Islet of Langerhans (tissue), 1 donor: ENCODE measurements around the gene SV2C.
"Not testable (repeated sequence)": the region's sequence is repeated elsewhere in the genome, so short reads cannot be mapped to it uniquely, and the experiment has no call there.

Source experiments
- FAIRE-seq: peaks from one replicate; lab custom pipeline; 2011; peaks lifted over from hg19 to GRCh38; lab: Jason Lieb, UNC

SV2C gene

DNA sequence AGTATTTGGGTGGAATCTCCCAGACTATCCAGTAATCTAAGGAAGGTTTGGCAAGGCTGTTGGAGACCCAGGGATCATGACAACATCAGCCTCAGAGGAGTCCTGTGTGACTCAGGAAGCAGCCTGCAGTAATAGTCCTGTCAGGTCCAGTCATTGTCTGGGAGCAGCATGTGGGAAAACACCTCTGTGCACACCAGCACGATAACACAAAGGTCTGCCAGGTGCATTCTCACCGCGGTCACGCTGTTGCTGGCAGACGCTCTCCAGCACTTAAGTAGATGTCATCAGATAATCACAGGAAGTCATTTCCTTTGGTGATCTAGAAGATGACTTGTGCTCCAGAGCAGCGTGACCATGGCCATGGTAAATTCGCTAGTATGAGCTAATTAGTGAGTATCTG is 220.7 kb downstream of the SV2C start:
- no peak for FAIRE-seq

DNA sequence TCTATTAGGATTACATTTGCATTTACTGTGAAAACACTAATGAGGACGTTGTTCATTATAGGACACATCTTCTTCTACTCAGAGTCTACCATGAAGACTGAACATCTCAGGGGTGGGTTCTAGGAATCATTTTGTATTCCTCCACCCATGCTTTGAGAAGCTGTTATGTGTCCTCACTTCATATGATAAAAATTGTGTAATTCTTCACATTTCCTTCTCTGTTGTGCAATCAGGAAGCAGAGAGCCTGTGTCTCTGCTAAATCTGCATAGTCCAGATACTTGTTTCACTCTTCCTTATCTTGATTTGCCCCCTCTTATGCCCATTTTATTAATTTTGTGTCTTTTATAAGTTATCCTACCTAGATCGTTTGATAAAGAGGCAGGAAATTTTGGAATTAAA is 222.1 kb downstream of the SV2C start:
- FAIRE-seq: no peak

DNA sequence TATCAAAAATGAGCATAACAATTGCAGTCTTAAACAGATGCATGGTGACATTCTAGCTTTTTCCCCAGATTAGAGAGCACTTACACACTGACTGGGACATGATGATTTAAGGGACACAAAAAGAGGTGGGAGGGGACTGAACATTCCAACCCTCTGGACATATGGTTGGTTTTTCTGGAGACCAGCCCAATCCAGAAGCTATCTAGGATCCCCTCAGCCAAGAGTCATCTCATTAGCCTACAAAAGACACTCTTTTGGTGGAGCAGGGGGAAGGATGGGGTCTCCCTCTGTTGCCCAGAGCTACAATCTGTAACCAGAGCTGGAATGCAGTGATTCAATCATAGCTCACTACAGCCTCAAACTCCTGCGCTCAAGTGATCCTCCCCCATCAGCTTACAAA is 222.6 kb downstream of the SV2C start:
- FAIRE-seq: no peak

DNA sequence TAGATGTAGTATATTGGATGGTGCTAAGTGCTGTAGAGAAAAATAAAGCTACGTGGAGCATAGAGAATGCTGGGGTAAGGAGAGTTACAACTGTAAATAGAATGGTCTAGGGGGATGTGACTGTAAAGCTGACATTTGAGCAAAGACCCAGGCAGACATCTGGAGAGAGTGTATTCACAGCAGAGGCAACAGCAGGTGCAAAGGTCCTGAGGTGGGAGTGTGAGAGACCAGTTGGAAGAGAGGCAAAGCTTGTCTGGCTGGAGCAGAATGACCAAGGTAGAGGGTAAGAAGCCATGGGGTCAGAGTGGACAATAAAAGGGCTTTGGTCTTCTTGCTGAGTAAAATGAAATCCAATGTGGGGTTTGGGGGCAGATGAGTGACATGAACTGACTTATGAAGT is 227.0 kb downstream of the SV2C start:
- FAIRE-seq: no peak

DNA sequence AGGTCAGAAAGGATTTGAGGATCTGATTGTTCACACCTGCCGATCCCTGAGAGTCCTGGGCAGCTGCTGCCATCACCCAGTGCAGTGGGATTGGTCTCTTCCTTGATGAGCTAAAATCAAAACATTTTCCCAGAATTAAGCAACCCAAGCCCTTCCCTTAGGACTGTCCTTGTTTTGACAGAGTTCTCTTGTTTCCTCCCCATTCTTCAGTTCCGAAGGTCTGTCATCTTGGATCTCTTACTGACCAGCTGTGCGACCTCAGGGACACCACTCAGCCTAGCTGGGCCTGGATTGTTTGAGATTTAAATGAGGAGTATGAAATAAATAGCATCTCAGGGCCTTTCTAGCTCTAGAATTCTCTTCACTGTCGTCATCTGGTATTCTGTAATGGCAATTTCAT is 229.6 kb downstream of the SV2C start:
- no peak for FAIRE-seq

DNA sequence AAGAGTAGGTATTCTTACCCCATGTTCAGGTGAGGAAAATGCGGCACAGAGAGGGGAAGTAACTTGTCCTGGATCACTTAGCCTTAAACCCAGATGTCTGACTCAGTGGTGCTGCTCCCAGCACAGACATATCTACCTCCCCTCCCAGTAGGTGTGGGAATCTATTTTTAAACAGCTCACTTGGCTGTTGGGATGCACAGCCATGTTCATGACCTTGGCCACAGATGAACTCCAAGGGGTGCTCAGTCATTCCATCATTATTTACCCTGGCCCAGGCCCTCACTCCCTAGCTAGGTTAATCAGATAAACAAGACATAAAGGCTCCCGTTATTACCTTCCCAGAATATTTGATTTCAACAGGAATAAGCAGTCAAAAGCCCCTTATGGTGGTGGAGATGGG is 231.5 kb downstream of the SV2C start:
- no peak for FAIRE-seq

DNA sequence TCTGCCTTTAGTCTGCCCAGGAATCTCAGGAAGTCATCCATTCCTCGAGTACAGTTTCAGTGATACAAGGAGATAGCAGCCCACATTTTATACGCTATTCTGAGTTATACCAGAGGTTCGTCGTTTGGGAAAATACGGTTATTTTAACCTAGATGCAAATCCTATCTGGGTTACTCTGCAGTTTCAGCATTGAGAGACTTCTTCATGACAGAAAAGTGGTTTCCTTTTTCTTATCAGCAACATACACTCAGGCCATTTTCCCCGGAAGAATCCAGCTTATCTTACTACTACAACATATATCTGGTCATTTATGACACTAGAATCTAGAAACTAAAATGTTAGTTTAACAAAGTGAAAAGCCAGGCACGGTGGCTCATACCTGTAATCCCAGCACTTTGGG is 236.5 kb downstream of the SV2C start:
- FAIRE-seq: no peak

DNA sequence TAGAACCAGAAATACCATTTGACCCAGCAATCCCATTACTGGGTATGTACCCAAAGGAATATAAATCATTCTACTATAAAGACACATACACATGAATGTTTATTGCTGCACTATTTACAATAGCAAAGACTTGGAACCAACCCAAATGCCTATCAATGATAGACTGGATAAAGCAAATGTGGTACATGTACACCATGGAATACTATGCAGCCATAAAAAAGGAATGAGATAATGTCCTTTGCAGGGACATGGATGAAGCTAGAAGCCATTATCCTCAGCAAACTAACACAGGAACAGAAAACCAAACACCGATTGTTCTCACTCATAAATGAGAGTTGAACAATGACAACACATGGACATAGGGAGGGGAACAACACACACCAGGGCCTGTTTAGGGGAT is 240.3 kb downstream of the SV2C start:
- FAIRE-seq: not testable (repeated sequence)

DNA sequence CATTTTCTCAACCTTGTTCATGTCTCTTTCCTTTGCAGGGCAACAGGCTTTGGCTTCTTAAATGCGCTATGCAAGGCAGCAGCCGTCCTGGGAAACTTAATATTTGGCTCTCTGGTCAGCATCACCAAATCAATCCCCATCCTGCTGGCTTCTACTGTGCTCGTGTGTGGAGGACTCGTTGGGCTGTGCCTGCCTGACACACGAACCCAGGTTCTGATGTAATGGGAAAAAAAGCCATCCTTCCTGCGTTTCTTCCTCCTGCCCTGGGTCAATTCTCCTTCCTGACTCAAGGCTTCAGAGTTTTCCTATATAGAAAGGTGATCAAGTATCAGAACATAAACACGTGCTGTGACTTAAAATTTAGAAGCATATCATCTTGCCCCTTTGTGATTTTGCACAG is 242.1 kb downstream of the SV2C start:
- no peak for FAIRE-seq

DNA sequence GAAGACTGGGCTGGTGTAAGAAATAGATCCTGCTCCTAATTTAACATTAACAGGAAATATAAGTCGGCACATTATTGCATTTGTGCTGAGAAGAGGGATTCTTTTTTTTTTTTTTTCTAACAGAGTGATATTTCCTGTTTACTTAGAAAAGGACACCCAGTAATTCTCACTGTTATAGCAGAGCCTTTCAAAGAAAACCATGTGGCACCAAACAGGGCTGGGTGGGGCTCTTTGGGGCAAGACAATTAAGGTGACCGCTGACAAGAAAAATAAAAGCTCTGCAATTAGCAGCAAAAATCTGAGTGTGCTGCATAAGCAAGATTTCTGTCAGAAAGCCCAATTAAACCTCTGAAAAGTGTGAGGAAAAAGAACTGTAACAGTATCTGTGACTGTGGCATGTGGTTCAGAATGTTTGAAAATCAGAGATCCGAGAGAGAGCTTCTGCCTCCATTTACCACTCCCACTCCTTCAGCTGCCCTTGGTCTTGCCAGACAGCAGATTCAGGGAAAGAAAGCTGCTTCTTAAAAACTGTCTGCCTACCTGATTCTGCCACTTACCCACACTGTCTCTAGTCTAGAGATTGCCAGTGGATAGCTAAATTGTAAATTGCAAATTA is 242.8 kb downstream of the SV2C start:
- no peak for FAIRE-seq

DNA sequence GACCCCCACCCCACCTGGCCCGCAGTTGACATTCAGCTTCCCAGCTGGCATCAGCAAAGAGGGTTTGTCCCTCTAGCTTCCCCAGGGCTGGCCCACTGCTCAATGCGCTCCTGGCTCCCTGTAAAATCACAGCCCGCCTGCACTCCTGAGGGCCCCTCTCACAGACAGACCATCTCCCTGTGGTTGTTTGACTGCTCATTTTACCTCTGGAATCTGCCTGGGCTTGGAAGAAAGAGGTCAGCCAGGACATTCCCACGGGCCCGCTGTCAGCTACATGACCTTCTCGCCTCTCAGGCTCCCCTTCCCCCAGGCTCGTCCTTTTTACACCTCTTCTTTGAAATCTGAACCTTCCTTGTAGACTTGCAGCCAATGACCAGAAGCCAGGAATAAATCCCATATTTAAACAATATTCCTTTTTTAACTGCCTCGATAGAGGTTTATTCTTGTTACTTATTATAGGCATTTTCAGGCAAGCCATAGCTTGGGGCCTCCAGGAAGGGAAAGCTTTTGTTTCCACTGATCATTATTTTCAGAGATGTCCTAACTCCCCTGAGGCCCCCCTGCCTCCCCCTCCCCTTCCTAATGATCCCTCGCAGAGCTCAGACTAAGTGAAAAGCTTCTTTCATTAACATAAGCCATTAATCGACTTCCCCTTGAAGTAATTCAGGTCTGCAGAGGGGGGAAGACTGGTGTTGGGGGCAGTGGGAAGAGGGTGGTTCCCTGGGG is 243.6 kb downstream of the SV2C start:
- no peak for FAIRE-seq

DNA sequence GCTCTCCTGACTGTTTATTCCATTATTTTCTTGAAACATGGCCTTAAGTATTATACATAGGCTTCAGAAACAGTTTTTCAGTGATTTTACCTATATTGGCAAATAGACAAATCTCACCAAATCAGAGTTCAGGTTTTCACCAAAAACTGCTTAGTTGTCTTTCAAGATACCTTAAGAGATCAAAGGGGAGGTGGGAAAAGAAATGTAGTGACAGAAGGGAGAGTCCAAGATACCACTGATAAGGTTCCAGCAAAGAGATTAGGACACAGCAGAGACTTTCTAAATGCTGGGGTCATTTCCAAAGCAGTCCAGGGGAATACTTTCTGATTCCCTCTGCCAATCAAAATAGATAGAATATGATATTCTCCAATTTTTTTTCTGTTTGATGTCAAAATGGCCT is 246.2 kb downstream of the SV2C start:
- FAIRE-seq: no peak

DNA sequence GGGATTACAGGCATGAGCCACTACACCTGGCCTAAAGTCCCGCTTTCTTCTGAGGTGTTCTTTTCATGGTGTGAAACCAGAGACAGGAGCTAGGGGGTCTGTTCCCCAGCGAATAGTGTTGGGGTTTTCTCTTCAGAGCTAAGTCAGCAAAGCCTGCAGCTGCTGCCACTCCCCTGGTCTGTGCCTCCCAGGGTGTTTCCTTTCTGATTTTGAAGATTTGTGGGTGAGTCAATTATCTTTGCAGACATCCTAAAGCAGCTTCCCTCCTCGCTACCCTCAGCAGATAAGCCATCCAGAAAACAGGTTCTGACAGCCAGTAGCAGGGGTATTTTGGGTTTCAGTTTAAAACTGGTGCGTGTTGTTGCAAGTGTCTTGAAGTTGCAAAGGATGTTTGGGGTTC is 247.9 kb downstream of the SV2C start:
- FAIRE-seq: no peak

DNA sequence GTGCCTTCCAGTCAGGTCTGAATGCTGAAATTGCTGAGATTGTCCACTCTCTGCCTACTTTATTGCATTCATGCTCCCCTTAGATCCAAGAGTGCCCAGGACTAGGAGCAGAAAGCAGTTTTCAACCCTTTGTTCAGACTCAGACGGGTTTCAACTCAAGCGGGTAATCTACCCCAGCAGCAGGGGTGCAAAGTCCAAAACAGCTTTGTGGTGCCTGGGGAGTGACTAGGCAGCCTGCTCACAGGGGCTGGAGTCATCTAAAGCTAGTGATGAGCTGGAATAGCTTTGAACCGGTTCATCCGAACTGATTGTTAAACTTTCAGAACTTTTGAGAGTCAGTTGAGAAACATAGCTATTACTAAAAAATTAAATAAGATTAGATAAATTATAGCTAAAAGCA is 248.9 kb downstream of the SV2C start:
- FAIRE-seq: no peak

DNA sequence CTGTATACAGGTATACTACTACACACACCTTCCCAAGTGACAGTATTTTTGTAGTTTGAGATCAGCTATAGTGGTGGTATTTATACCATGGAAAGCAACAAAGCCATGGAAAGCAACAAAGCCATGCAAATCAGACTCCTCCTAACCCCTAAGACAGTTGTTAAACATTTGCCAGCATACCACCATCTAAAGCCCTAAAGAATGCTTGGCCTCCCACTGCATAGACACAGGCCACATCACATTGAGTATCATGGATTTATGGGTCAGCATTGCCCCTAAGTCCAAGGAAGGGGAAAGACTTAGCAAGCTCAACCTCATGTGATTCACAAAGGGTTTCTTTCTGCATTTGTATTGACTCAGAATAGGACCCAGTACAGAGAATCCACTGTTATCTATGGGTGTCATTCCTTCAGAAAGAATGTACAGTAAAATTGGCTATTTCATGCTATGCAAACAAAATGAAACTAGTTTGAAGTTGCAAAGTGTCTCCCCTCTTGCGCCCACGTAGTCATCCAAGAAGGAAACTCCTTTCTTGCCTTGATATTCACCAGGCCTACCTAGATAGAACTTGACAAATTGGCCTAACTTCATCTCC is 249.5 kb downstream of the SV2C start:
- no peak for FAIRE-seq

DNA sequence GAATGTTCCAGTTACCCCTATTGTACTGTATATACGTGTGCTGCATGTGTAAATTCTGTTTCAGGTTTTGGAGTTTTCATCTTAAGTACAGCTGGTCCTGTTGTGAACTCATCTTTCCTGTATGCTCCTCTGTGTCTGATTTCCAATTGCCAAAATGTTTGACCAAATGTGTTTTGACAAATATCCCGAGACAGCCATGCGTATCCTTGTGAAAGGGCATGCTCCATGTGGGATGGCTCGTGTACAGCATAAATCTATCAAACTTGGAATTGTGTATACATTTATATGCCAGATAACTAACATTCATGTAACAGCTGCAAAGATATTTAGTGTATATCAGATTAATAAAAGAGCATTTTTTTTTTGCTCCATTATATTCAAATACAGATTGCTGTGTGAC is 250.4 kb downstream of the SV2C start:
- no peak for FAIRE-seq

DNA sequence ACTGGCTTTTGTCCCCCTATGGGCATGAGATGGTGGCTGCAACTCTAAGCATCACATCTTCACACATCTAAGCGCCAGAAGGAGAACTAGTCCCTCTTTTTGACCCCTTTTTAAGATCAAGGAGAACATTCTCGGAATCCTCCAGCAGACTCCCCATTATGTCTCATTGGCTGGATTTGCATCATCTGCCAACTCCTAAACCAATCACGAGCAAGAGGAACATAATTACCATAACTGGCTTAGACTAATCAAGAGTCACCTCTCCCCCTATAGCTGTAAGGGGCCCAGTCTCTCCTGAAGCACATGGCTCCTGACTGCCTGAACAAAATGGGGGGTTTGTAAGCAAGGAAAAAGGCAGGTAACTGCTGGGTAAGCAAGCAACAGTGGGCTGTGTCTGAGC is 251.4 kb downstream of the SV2C start:
- no peak for FAIRE-seq

DNA sequence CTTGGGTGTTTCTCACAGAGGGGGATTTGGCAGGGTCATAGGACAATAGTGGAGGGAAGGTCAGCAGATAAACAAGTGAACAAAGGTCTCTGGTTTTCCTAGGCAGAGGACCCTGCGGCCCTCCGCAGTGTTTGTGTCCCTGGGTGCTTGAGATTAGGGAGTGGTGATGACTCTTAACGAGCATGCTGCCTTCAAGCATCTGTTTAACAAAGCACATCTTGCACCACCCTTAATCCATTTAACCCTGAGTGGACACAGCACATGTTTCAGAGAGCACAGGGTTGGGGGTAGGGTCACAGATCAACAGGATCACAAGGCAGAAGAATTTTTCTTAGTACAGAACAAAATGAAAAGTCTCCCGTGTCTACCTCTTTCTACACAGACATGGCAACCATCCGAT is 252.3 kb downstream of the SV2C start:
- not testable (repeated sequence) for FAIRE-seq

DNA sequence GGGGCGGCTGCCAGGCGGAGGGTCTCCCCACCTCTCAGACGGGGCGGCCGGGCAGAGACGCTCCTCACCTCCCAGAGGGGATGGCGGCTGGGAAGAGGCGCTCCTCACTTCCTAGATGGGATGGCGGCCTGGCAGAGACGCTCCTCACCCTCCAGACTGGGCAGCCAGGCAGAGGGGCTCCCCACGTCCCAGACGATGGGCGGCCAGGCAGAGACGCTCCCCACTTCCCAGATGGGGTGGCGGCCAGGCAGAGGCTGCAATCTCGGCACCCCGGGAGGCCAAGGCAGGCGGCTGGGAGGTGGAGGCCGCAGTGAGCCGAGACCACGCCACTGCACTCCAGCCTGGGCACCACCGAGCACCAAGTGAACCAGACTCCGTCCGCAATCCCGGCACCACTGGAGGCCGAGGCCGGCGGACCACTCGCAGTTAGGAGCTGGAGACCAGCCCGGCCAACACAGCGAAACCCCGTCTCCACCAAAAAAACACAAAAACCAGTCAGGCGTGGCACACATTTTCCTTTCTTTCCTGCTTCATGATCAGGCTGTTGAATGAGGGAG is 253.1 kb downstream of the SV2C start:
- FAIRE-seq: not testable (repeated sequence)

DNA sequence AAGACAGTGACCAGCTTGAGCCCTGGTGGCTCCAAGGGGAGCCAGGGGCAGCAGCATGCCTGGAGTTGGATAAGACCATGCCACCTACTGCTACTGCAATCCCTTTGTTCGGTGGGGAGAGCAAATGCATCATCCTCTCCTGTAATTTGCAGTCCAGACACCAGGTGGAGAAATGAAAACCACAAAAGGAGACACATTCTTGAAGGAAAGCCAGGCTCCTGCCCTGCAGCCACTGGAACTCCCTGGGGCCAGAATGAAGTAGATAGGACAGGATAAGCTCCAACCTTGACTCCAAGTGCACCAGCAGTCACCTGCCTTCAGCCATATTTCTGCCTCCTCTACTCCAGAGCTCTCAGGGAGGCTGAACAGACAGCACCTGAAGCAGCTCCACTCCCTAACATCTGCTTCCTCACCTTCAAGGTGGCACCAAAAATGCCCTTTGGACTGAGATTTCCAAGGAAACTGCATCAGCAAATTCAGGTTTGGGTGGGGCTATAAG is 254.8 kb downstream of the SV2C start:
- no peak for FAIRE-seq

DNA sequence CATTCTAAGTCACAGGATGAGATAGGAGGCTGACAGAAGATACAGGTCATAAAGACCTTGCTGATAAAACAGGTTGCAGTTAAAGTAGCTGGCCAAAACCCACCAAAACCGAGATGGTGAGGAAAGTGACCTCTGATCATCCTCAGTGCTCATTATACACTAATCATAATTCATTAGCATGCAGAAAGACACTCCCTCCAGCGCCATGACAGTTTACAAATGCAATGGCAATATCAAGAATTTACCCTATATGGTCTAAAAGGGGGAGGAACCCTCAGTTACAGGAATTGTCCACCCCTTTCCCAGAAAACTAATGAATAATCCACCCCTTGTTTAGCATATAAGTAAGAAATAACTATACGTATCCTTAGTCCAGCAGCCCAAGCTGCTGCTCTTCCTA is 256.7 kb downstream of the SV2C start:
- no peak for FAIRE-seq

DNA sequence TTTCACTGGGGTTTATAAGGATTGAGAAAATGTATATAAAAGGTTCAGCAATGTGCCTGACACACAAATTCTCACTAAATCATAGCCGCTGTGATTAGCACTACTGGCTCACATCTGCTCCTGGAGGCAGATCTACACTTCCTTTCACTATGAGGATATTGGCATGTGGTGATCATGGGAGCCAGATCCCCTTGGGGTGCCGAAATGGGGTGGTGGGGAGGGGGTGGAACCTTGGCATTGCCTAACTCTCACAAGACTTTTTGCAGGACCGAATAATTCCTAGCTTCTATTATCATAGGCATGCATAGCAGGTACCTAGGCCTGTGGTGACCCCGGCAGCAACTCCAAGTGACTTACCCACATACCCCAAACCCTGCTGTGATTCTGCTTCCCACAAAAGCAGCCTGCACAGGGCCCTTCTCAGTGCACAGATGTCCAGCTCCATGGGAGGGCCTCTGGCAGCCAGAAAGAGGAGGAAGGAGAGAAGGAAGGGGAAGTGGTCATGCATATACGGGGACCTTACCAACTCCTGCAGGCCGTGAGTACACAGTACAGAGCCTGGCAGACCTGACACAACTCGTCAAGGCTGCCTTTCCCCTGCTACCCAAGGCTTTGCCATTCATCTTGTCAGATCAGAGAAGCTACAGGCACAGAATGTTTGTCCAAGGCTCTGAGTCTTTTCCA is 258.6 kb downstream of the SV2C start:
- FAIRE-seq: no peak

DNA sequence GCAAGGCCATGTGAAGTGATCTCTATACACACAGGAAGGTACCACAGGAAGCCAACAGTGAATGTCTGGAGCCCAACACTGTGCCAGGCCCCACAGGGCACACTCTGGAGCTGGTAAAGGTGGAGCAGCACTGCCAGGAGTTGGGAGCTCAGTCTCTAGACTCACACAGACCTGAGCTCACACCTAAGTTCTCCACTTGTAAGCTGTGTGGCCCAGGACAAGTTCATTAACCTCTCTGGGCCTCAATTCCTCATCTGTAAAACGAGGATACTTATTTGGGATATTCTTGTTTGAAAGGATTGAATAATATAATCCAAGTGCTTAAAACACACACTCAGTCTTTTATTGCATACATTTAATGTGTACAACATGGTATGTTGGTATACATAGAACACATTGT is 259.3 kb downstream of the SV2C start:
- FAIRE-seq: no peak
